ENCODE measurements around the gene NYAP1. TPM values are rescaled to one million over a fixed set of nuclear protein-coding genes. Genes with fewer than 3 reads are reported as not detected.
A peak's percentile ranks its signal among the peaks of the same experiment; 100 is the strongest.
"Not testable (repeated sequence)": the region's sequence is repeated elsewhere in the genome, so short reads cannot be mapped to it uniquely, and the experiment has no call there.

Gene NYAP1
- total RNA-seq, 6 donors from 2014 or later = 0.15 to 1.4 (median 0.89) TPM; not detected in 1

- peak in 1 of 2 donors; percentile 82 for DNase-seq
- Histone ChIP-seq H3K27me3 (no peaks in the 10 kb centered on the region), H3K27ac (peak overlapping the region; percentile 95 to 98 (median 98)), H3K4me1 (peaks cover 10 to 36% (median 18%) of the 10 kb centered on the region in 4 donors), H3K4me3 (peak overlapping the region in 2 of 4 donors; percentile 75 to 97), H3K9me3 (no peaks in the 10 kb centered on the region), H3K36me3 (peaks cover 5 to 23% (median 21%) of the 10 kb centered on the region in 4 donors)
- ATAC-seq (ENCODE audit: low FRiP score in 2 of 2) = no peak
- 94 to 95% methylated on average over 28 of the region's 28 CpGs for WGBS, 2 donors
- no peak for TF ChIP-seq EP300 (IDR thresholded peaks at IDR 0.05)
- no peak for TF ChIP-seq POLR2A (IDR thresholded peaks at IDR 0.05)
- no peak for TF ChIP-seq POLR2AphosphoS5 (IDR thresholded peaks at IDR 0.05)
- no peak for TF ChIP-seq CTCF (IDR thresholded peaks at IDR 0.05)
Observed at GRCh38 chr7:100437150-100438100, 46.3 kb upstream of the NYAP1 start.

- H3K4me3 ChIP-seq = no peak overlapping the region
- whole genome bisulfite sequencing, 2 donors = 38 to 53% methylated on average over 2 of the region's 2 CpGs
- TF ChIP-seq CTCF (IDR thresholded peaks at IDR 0.05) = no peak
- TF ChIP-seq POLR2AphosphoS5 (IDR thresholded peaks at IDR 0.05) = no peak
- TF ChIP-seq EP300 (IDR thresholded peaks at IDR 0.05) = no peak
- TF ChIP-seq POLR2A (IDR thresholded peaks at IDR 0.05) = no peak
- ATAC-seq (ENCODE audit: low FRiP score in 2 of 2) (no peak), DNase-seq (no peak)
- peaks cover 5 to 17% (median 15%) of the 10 kb centered on the region in 4 donors for H3K36me3 ChIP-seq
- peaks cover 10 to 28% (median 19%) of the 10 kb centered on the region in 4 donors for H3K4me1 ChIP-seq
- peak overlapping the region in 2 of 4 donors; percentile 4 to 95 for H3K27ac ChIP-seq
- no peaks in the 10 kb centered on the region for H3K9me3 ChIP-seq
- no peaks in the 10 kb centered on the region for H3K27me3 ChIP-seq
Observed at GRCh38 chr7:100438172-100438571, 45.6 kb upstream of the NYAP1 start.

DNA sequence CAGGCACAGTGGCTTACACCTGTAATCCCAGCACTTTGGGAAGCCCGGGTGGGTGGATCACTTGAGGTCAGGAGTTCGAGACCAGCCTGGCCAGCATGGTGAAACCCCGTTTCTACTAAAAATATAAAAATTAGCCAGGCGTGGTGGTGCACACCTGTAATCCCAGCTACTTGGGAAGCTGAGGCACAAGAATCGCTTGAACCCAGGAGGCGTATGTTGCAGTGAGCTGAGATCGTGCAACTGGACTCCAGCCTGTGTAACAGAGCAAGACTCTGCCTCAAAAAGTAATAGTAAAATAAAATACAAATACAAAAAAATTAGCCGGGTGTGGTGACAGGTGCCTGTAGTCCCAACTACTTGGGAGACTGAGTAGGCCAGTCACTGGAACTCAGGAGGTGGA is 45.0 kb upstream of the NYAP1 start:
- DNase-seq; H3K9me3 ChIP-seq; ATAC-seq (ENCODE audit: low FRiP score in 2 of 2); H3K27me3 ChIP-seq; H3K4me3 ChIP-seq: not testable (repeated sequence)
- WGBS, 2 donors = 92% methylated on average over 8 of the region's 8 CpGs
- Histone ChIP-seq H3K4me1 (peaks cover 14 to 28% (median 19%) of the 10 kb centered on the region in 4 donors), H3K27ac (peak overlapping the region in 1 of 4 donors; percentile 9), H3K36me3 (peaks cover 4 to 11% (median 10%) of the 10 kb centered on the region in 4 donors)

DNA sequence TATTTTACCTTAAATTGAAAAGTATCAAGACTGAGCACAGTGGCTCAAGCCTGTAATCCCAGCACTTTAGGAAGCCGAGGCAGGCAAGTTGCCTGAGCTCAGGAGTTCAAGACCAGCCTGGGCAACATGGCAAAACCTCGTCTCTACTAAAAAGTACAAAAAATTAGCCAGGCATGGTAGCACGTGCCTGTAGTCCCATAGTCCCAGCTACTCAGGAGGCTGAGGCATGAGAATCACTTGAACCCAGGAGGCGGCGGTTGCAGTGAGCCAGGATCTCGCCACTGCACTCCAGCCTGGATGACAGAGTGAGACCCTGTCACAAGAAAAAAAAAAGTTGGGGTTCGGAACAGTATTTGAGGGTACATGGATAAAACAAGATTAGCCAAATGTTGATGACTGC is 44.5 kb upstream of the NYAP1 start:
- not testable (repeated sequence) for H3K9me3 ChIP-seq; ATAC-seq (ENCODE audit: low FRiP score in 2 of 2)

GRCh38 chr7:100441641-100442535 is 41.8 kb upstream of the NYAP1 start:
- no peaks in the 10 kb centered on the region for H3K9me3 ChIP-seq
- TF ChIP-seq CTCF (IDR thresholded peaks at IDR 0.05) = no peak
- no peak for TF ChIP-seq POLR2A (IDR thresholded peaks at IDR 0.05)
- no peak for TF ChIP-seq EP300 (IDR thresholded peaks at IDR 0.05)
- no peak for TF ChIP-seq POLR2AphosphoS5 (IDR thresholded peaks at IDR 0.05)
- H3K27me3 ChIP-seq = no peaks in the 10 kb centered on the region
- DNase-seq (no peak), ATAC-seq (ENCODE audit: low FRiP score in 2 of 2) (no peak)
- H3K36me3 ChIP-seq = no peaks in the 10 kb centered on the region
- no peak overlapping the region for H3K27ac ChIP-seq
- H3K4me1 ChIP-seq = peaks cover 8 to 24% (median 21%) of the 10 kb centered on the region in 4 donors
- H3K4me3 ChIP-seq = no peak overlapping the region
- WGBS, 2 donors = 90 to 97% methylated on average over 9 to 11 of the region's 11 CpGs

More for the DNA sequence above, 44.5 kb upstream of the NYAP1 start:
- H3K36me3 ChIP-seq, H3K27me3 ChIP-seq, H3K4me3 ChIP-seq, DNase-seq: not testable (repeated sequence)
- 89% methylated on average over 7 of the region's 7 CpGs for WGBS, 2 donors
- H3K27ac ChIP-seq = peak overlapping the region in 1 of 4 donors; percentile 35
- peaks cover 19 to 28% (median 20%) of the 10 kb centered on the region in 4 donors for H3K4me1 ChIP-seq

Data from upper lobe of left lung (tissue), 6 donors.